Medulla oblongata (tissue), 1 donor: ENCODE data around the gene IFNL3.
"Not testable (repeated sequence)": the region's sequence is repeated elsewhere in the genome, so short reads cannot be mapped to it uniquely, and the experiment has no call there.

Source experiments
- DNase-seq: peaks from one replicate; pipeline ENCODE4 v3.0.0-alpha.2; 2015; ENCODE audit errors: extremely low spot score

The IFNL3 gene

GRCh38 chr19:39244410-39245100 is at the start of gene IFNL3:
Gene IFNL3 (minus strand): TSS chr19:39245006. CDS start chr19:39244967, 39 bp downstream.
- DNase-seq: not testable (repeated sequence)

GRCh38 chr19:39293394-39293793 is 48.6 kb upstream of the IFNL3 start:
- no peak for DNase-seq

GRCh38 chr19:39284032-39284431 is 39.2 kb upstream of the IFNL3 start:
- no peak for DNase-seq

GRCh38 chr19:39282021-39282420 is 37.2 kb upstream of the IFNL3 start:
- no peak for DNase-seq

- DNase-seq: no peak
Measured at GRCh38 chr19:39277598-39277997, 32.8 kb upstream of the IFNL3 start.

GRCh38 chr19:39276740-39277139 is 31.9 kb upstream of the IFNL3 start:
- DNase-seq: no peak

GRCh38 chr19:39275578-39275977 is 30.8 kb upstream of the IFNL3 start:
- DNase-seq: no peak

- not testable (repeated sequence) for DNase-seq
Measured at GRCh38 chr19:39273859-39274258, 29.1 kb upstream of the IFNL3 start.

GRCh38 chr19:39270036-39270871 is 25.4 kb upstream of the IFNL3 start:
- DNase-seq: no peak

GRCh38 chr19:39269369-39269768 is 24.6 kb upstream of the IFNL3 start:
- not testable (repeated sequence) for DNase-seq

GRCh38 chr19:39268531-39269223 is 23.9 kb upstream of the IFNL3 start:
- DNase-seq: not testable (repeated sequence)

GRCh38 chr19:39268085-39268484 is 23.3 kb upstream of the IFNL3 start, which contains the start of gene IFNL2:
Gene IFNL2 (plus strand): TSS chr19:39268396. CDS start chr19:39268569, 173 bp downstream.
- not testable (repeated sequence) for DNase-seq

GRCh38 chr19:39265321-39265916 is 20.6 kb upstream of the IFNL3 start:
- DNase-seq: no peak

GRCh38 chr19:39264306-39265290 is 19.8 kb upstream of the IFNL3 start:
- DNase-seq: no peak

- DNase-seq: no peak
Measured at GRCh38 chr19:39263912-39264305, 19.1 kb upstream of the IFNL3 start.

- DNase-seq: no peak
Measured at GRCh38 chr19:39262496-39262895, 17.7 kb upstream of the IFNL3 start.

GRCh38 chr19:39261704-39262103 is 16.9 kb upstream of the IFNL3 start:
- DNase-seq: no peak

GRCh38 chr19:39257227-39257626 is 12.4 kb upstream of the IFNL3 start:
- no peak for DNase-seq

GRCh38 chr19:39254531-39255345 is 9.9 kb upstream of the IFNL3 start:
- DNase-seq: no peak
